MCF 10A (cell line): Measurements from ENCODE around the gene TRIM27. TPM values are rescaled to one million over a fixed set of nuclear protein-coding genes. Genes with fewer than 3 reads are reported as not detected.

Experiments
- BruUV-seq: library from RNA; stranded (reverse); fragments of 400-500 nt; replicated peaks from 2 replicates; lab custom pipeline; 2021; lab: Mats Ljungman, UMichigan
- CTCF ChIA-PET: fragments of 300-600 bp; sonication (Branson Sonifier 250); formaldehyde crosslinking; extraction: SDS; loops from one replicate; lab custom pipeline; 2021; ENCODE audit warnings: antibody characterized with exemption, inconsistent platforms; lab: Yijun Ruan, JAX
- POLR2A ChIA-PET: fragments of 300-600, 350-650 bp; sonication (Branson Sonifier 250); formaldehyde crosslinking; extraction: SDS; loops from one replicate; lab custom pipeline; 2020; ENCODE audit warnings: antibody characterized with exemption, inconsistent platforms; lab: Yijun Ruan, JAX
- DNase-seq: peaks from one replicate; pipeline ENCODE4 v3.0.0-alpha.2; 2018; ENCODE audit not compliant: unreplicated experiment
- H3K27ac Mint-ChIP-seq: one replicate; pipeline ENCODE4 v1.8.0; 2022; ENCODE audit warnings: mild to moderate bottlenecking, low read depth, mixed read lengths; ENCODE audit not compliant: unreplicated experiment
- H3K27me3 Mint-ChIP-seq: one replicate; pipeline ENCODE4 v1.8.0; 2022; ENCODE audit warnings: mixed read lengths; ENCODE audit not compliant: insufficient read depth, unreplicated experiment
- H3K36me3 Mint-ChIP-seq: one replicate; pipeline ENCODE4 v1.8.0; 2022; ENCODE audit warnings: mild to moderate bottlenecking, moderate library complexity, mixed read lengths; ENCODE audit not compliant: insufficient read depth, unreplicated experiment
- H3K4me1 Mint-ChIP-seq: one replicate; pipeline ENCODE4 v1.8.0; 2022; ENCODE audit warnings: mixed read lengths; ENCODE audit not compliant: insufficient read depth, unreplicated experiment
- H3K4me3 Mint-ChIP-seq: one replicate; pipeline ENCODE4 v1.8.0; 2022; ENCODE audit warnings: mild to moderate bottlenecking, moderate library complexity, mixed read lengths; ENCODE audit not compliant: unreplicated experiment
- H3K9me3 Mint-ChIP-seq: one replicate; pipeline ENCODE4 v1.8.0; 2022; ENCODE audit warnings: mixed read lengths; ENCODE audit not compliant: unreplicated experiment
- CTCF ChIP-seq: fragments of 200-600 bp; IDR thresholded peaks from one replicate; pipeline ENCODE4 v1.8.0; 2022; ENCODE audit warnings: antibody characterized with exemption, mild to moderate bottlenecking; ENCODE audit not compliant: unreplicated experiment
- intact Hi-C: fragments of 100-400 bp; cut with micrococcal nuclease; formaldehyde crosslinking; loops from 2 replicates; pipeline ENCODE4 v1.14.1; 2022
- total RNA-seq: library from RNA; stranded (reverse); gene quantifications from 2 replicates; pipeline ENCODE4 v1.2.3, GENCODE V29; 2022

Gene TRIM27
- total RNA-seq, 1 experiment from 2014 or later = 68.9 TPM

GRCh38 chr6:28910901-28911690 is 12.7 kb downstream of the TRIM27 start:
- H3K4me1 Mint-ChIP-seq = no peaks in the 10 kb centered on the region
- DNase-seq = peak; percentile 25
- no peak overlapping the region for H3K4me3 Mint-ChIP-seq
- no peaks in the 10 kb centered on the region for H3K27me3 Mint-ChIP-seq
- intact Hi-C loops = no loop called here
- TF ChIP-seq CTCF = no peak
- H3K36me3 Mint-ChIP-seq = peaks cover 100% of the 10 kb centered on the region
- H3K9me3 Mint-ChIP-seq = no peaks in the 10 kb centered on the region
- no peak overlapping the region for H3K27ac Mint-ChIP-seq
- ChIA-PET POLR2A (interaction anchor here (0.6 to 2.9 kb wide), 4 partner anchors 11 to 436 kb away, joined by 4 to 15 read pairs (median 5); no protein-coding TSS in a partner anchor), CTCF (interaction anchor here (0.9 to 1.1 kb wide), 2 partner anchors 11 to 42 kb away, joined by 3 read pairs; no protein-coding TSS in a partner anchor)
- BruUV-seq = no TSS peak

GRCh38 chr6:28907394-28907793 is 16.4 kb downstream of the TRIM27 start:
- no peaks in the 10 kb centered on the region for H3K27me3 Mint-ChIP-seq
- H3K4me1 Mint-ChIP-seq = no peaks in the 10 kb centered on the region
- no TSS peak for BruUV-seq
- intact Hi-C loops = no loop called here
- H3K36me3 Mint-ChIP-seq = peaks cover 97% of the 10 kb centered on the region
- H3K4me3 Mint-ChIP-seq = no peak overlapping the region
- peak; percentile 42 for DNase-seq
- ChIA-PET POLR2A (interaction anchor here (0.6 to 2.8 kb wide), 3 partner anchors 11 to 649 kb away, joined by 3 to 17 read pairs (median 12); partner anchors contain the start of gene NKAPL), CTCF (interaction anchor here (1.2 kb wide), 1 partner anchor 70 kb away, joined by 4 read pairs; no protein-coding TSS in a partner anchor)
- no peaks in the 10 kb centered on the region for H3K9me3 Mint-ChIP-seq
- TF ChIP-seq CTCF = no peak
- peak overlapping the region; percentile 68 for H3K27ac Mint-ChIP-seq

GRCh38 chr6:28906669-28907068 is 17.1 kb downstream of the TRIM27 start:
- CTCF ChIA-PET = interaction anchor here (1.1 kb wide), 1 partner anchor 13 kb away, joined by 3 read pairs; no protein-coding TSS in a partner anchor
- TF ChIP-seq CTCF = no peak
- Mint-ChIP-seq H3K27me3 (no peaks in the 10 kb centered on the region), H3K9me3 (no peaks in the 10 kb centered on the region), H3K4me1 (no peaks in the 10 kb centered on the region), H3K27ac (peak overlapping the region; percentile 68), H3K4me3 (no peak overlapping the region), H3K36me3 (peaks cover 95% of the 10 kb centered on the region)
- BruUV-seq = no TSS peak
- POLR2A ChIA-PET = interaction anchor here (0.9 to 2.8 kb wide), 2 partner anchors 11 to 32 kb away, joined by 3 to 17 read pairs; no protein-coding TSS in a partner anchor
- intact Hi-C loops = no loop called here
- no peak for DNase-seq

- Mint-ChIP-seq H3K36me3 (peaks cover 91% of the 10 kb centered on the region), H3K4me3 (no peak overlapping the region), H3K4me1 (no peaks in the 10 kb centered on the region), H3K27me3 (no peaks in the 10 kb centered on the region), H3K9me3 (no peaks in the 10 kb centered on the region), H3K27ac (no peak overlapping the region)
- intact Hi-C loops = no loop called here
- ChIA-PET CTCF (no interaction called here), POLR2A (no interaction called here)
- no peak for DNase-seq
- no TSS peak for BruUV-seq
- TF ChIP-seq CTCF = no peak
These were observed 20.1 kb downstream of the TRIM27 start for GRCh38 chr6:28903686-28904085.
